Measurements from ENCODE around the gene ACYP2.

GRCh38 chr2:54240515-54241469, 125.4 kb downstream of the ACYP2 start:
- TF ChIP-seq EZH2 (IDR thresholded peaks at IDR 0.05; ENCODE audit: borderline replicate concordance, insufficient read depth, low read depth, low read length, poor library complexity, severe bottlenecking) (no peak), CTCF (IDR thresholded peaks at IDR 0.05) (no peak)
